GM12878 (cell line): ENCODE data around the gene WTAP. TPM values are rescaled to one million over a fixed set of nuclear protein-coding genes. Genes with fewer than 3 reads are reported as not detected.

Source experiments
- BHLHE40 ChIP-seq, 2 experiments: fragments of 450-650 bp in 1 of 2; IDR thresholded peaks; 2 replicates each; pipeline ENCODE4 v1.6.1; 2011 to 2017; ENCODE audit warnings: low read depth in 2 of 2, borderline replicate concordance in 1 of 2, improper control_type of control experiment in 1 of 2, low read length in 1 of 2, mild to moderate bottlenecking in 1 of 2
- CHD4 ChIP-seq: fragments of 200-600 bp; sonication (generic); IDR thresholded peaks from 2 replicates; pipeline ENCODE4 v1.6.1; 2016; ENCODE audit warnings: mild to moderate bottlenecking
- EED ChIP-seq: sonication (generic); IDR thresholded peaks from 2 replicates; pipeline ENCODE4 v1.6.1; 2016; ENCODE audit warnings: antibody characterized with exemption, low read depth
- EGR1 ChIP-seq, 2 experiments: IDR thresholded peaks; 1 replicate in 1 of 2; 2 replicates in 1 of 2; pipeline ENCODE4 v1.6.1; 2011 to 2012; ENCODE audit warnings: low read depth in 2 of 2, low read length in 2 of 2, borderline replicate concordance in 1 of 2, mild to moderate bottlenecking in 1 of 2, moderate library complexity in 1 of 2
- GABPA ChIP-seq: IDR thresholded peaks from 2 replicates; pipeline ENCODE4 v1.6.1; 2014; ENCODE audit warnings: antibody characterized with exemption, low read depth, mild to moderate bottlenecking, inconsistent platforms
- HDAC2 ChIP-seq: fragments of 200-600 bp; sonication (generic); IDR thresholded peaks from 2 replicates; pipeline ENCODE4 v1.6.1; 2017
- HDAC6 ChIP-seq: fragments of 200-600 bp; sonication (generic); IDR thresholded peaks from one replicate; pipeline ENCODE4 v1.8.0; 2017; ENCODE audit warnings: antibody characterized with exemption; ENCODE audit not compliant: unreplicated experiment
- IKZF2 ChIP-seq, 2 experiments: fragments of 450-650 bp; IDR thresholded peaks; 2 replicates each; pipeline ENCODE4 v1.6.1; 2017; ENCODE audit warnings: mild to moderate bottlenecking in 2 of 2, moderate library complexity in 2 of 2
- MEF2B ChIP-seq: fragments of 450-650 bp; IDR thresholded peaks from 2 replicates; pipeline ENCODE4 v1.6.1; 2018; ENCODE audit warnings: mild to moderate bottlenecking, moderate library complexity; ENCODE audit not compliant: partially characterized antibody, poor library complexity, severe bottlenecking
- POLR2AphosphoS2 ChIP-seq: IDR thresholded peaks from 2 replicates; pipeline ENCODE4 v1.6.1; 2011; ENCODE audit warnings: low read depth, mild to moderate bottlenecking, low read length, improper control_type of control experiment, moderate library complexity
- POLR2AphosphoS5 ChIP-seq: IDR thresholded peaks from 2 replicates; pipeline ENCODE4 v1.6.1; 2011; ENCODE audit warnings: mild to moderate bottlenecking, low read length, inconsistent platforms
- RAD21 ChIP-seq: IDR thresholded peaks from 2 replicates; pipeline ENCODE4 v1.6.1; 2011; ENCODE audit warnings: mild to moderate bottlenecking, low read depth, low read length, moderate library complexity; ENCODE audit not compliant: insufficient read depth
- RCOR1 ChIP-seq: conservative IDR thresholded peaks from 2 replicates; pipeline ENCODE4 v1.6.1; 2012; ENCODE audit warnings: low read depth, low read length, improper control_type of control experiment
- RELA ChIP-seq: fragments of 450-650 bp; IDR thresholded peaks from 2 replicates; pipeline ENCODE4 v1.8.0; 2014; ENCODE audit warnings: borderline replicate concordance; ENCODE audit not compliant: partially characterized antibody
- SMAD1 ChIP-seq: fragments of 450-650 bp; IDR thresholded peaks from 2 replicates; pipeline ENCODE4 v1.6.1; 2018; ENCODE audit warnings: mild to moderate bottlenecking, low read depth; ENCODE audit not compliant: partially characterized antibody
- TAF1 ChIP-seq: IDR thresholded peaks from 2 replicates; pipeline ENCODE4 v1.6.1; 2011; ENCODE audit warnings: mild to moderate bottlenecking, low read depth, low read length, borderline replicate concordance
- ZBED1 ChIP-seq: IDR thresholded peaks from 2 replicates; pipeline ENCODE4 v1.6.1; 2016; ENCODE audit warnings: borderline replicate concordance
- ZNF207 ChIP-seq: fragments of 450-650 bp; IDR thresholded peaks from 2 replicates; pipeline ENCODE4 v1.6.1; 2014; ENCODE audit warnings: antibody characterized with exemption, mild to moderate bottlenecking, borderline replicate concordance
- ZNF217 ChIP-seq: fragments of 450-650 bp; IDR thresholded peaks from 2 replicates; pipeline ENCODE4 v1.6.1; 2017; ENCODE audit warnings: antibody characterized with exemption, mild to moderate bottlenecking
- ZNF24 ChIP-seq: fragments of 450-650 bp; IDR thresholded peaks from 2 replicates; pipeline ENCODE4 v1.6.1; 2017; ENCODE audit warnings: antibody characterized with exemption, mild to moderate bottlenecking
- polyA plus RNA-seq, 11 experiments: library from polyadenylated mRNA; depleted of rRNA in 4 of 11; unstranded in 6 of 11; stranded (reverse) in 5 of 11; fragments of >200 nt; fragmentation: Nextera tagmentation in 4 of 11; fragmentation: Illumina TruSeq in 1 of 11; extraction: Ambion mirVana in 4 of 11; extraction: Trizol in 1 of 11; gene quantifications; 1 replicate in 1 of 11; 2 replicates in 10 of 11; pipeline versions ENCODE4 v1.2.1 to v1.2.3, GENCODE V29; 2011 to 2016; ENCODE audit warnings: inconsistent platforms in 2 of 11, missing spikeins in 2 of 11, low read depth in 1 of 11
- total RNA-seq, 4 experiments: library from RNA; depleted of rRNA in 3 of 4; stranded (reverse); fragments of >200 nt in 3 of 4; fragmentation: Illumina TruSeq in 1 of 4; extraction: Trizol in 1 of 4; gene quantifications; 2 replicates each; pipeline versions ENCODE4 v1.2.1 to v1.2.3, GENCODE V29; 2013 to 2021
- TF ChIP-seq, protein P1 (sequence below): IDR thresholded peaks from 2 replicates; pipeline ENCODE4 v1.6.1; 2012; ENCODE audit warnings: low read length, inconsistent platforms
- TF ChIP-seq, protein P2 (sequence below): fragments of 150-350 bp; IDR thresholded peaks from 2 replicates; pipeline ENCODE4 v1.6.1; 2014; ENCODE audit warnings: mild to moderate bottlenecking, low read depth, low read length
- TF ChIP-seq, protein P3 (sequence below), 3 experiments: IDR thresholded peaks in 2 of 3; conservative IDR thresholded peaks in 1 of 3; 2 replicates each; pipeline ENCODE4 v1.5.1; 2011; ENCODE audit warnings: low read depth in 3 of 3, low read length in 3 of 3, mild to moderate bottlenecking in 3 of 3, control low read depth in 2 of 3, moderate library complexity in 2 of 3, inconsistent platforms in 1 of 3, mixed read lengths in 1 of 3; ENCODE audit not compliant: control insufficient read depth in 2 of 3, insufficient read depth in 1 of 3; ENCODE audit errors: extremely low read depth in 1 of 3
- TF ChIP-seq, protein P4 (sequence below): IDR thresholded peaks from 2 replicates; pipeline ENCODE4 v1.6.1; 2012; ENCODE audit warnings: low read depth, low read length, improper control_type of control experiment

The WTAP gene
- total and polyA plus RNA-seq, 10 of the 15 experiments (the other 5 are each of a cell fraction or from before 2014, with no cell fraction given), result 38.7 to 132 (median 83.1) TPM

DNA sequence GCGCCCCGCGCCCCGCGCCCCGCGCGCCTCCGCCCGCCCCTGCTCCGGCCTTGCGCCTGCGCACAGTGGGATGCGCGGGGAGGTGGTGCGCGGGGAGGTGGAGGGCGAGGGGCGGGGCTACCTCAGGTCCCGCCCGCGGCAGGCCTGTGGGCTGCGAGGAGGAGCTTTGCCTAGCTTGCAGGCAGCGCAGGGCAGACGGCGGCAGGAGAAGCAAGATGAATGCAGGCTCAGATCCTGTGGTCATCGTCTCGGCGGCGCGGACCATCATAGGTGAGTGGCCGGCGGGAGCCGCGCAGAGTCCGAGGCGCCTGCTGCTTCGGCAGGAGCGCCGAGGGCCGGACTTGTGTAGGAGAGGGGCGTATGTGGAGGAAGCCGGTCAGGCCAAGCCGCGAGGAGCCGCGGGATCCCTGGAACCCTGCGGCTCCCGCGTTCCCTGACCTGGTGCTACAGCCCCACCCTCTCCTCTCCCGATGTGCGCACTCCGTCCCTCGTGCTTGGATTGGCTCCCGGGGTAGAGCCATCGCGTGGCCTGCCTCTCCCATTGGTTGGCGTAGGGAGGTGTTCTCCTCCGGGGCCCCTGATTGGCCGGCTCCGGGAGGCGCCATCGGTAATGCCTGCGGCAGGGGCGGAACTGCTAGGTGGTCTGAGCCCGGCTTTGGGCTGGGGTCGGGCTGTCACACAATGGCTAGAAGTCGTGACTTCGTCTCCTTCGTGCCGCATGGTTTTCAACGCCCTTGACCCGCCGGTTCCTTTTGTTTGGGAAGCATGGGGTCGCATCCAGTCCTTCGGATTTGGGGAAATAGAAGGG is 34.8 kb downstream of the WTAP start, which contains the start of gene ACAT2 (continued):
- TF ChIP-seq EGR1 (IDR thresholded peaks at IDR 0.05; ENCODE audit: borderline replicate concordance in 1 of 2, low read depth in 2 of 2, low read length in 2 of 2) (peak in 1 of 2 experiments; percentile 19; a peak in 1 of 3 replicates), POLR2AphosphoS5 (peak; percentile 71), RELA (peak; percentile 65), BHLHE40 (IDR thresholded peaks at IDR 0.05; ENCODE audit: borderline replicate concordance in 1 of 2, low read depth in 2 of 2, low read length in 1 of 2) (no peak; a peak in 1 of 4 replicates), HDAC6 (no peak), ZNF217 (no peak), GABPA (no peak), TAF1 (no peak; the same call in 1 of the 2 replicates), POLR2AphosphoS2 (no peak), RCOR1 (no peak), ZNF207 (no peak; the same call in 1 of the 2 replicates), MEF2B (no peak), HDAC2 (no peak), SMAD1 (peak; percentile 32), EED (0 out of 2 replicates have a peak, but pooled peaks have one; percentile 19), ZNF24 (no peak), IKZF2 (IDR thresholded peaks at IDR 0.05) (peak; percentile 27 to 29; a peak in 1 of 4 replicates), CHD4 (no peak), ZBED1 (no peak), RAD21 (no peak)
- TF ChIP-seq, protein P1, sequence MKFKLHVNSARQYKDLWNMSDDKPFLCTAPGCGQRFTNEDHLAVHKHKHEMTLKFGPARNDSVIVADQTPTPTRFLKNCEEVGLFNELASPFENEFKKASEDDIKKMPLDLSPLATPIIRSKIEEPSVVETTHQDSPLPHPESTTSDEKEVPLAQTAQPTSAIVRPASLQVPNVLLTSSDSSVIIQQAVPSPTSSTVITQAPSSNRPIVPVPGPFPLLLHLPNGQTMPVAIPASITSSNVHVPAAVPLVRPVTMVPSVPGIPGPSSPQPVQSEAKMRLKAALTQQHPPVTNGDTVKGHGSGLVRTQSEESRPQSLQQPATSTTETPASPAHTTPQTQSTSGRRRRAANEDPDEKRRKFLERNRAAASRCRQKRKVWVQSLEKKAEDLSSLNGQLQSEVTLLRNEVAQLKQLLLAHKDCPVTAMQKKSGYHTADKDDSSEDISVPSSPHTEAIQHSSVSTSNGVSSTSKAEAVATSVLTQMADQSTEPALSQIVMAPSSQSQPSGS, result no peak
- TF ChIP-seq, protein P2, sequence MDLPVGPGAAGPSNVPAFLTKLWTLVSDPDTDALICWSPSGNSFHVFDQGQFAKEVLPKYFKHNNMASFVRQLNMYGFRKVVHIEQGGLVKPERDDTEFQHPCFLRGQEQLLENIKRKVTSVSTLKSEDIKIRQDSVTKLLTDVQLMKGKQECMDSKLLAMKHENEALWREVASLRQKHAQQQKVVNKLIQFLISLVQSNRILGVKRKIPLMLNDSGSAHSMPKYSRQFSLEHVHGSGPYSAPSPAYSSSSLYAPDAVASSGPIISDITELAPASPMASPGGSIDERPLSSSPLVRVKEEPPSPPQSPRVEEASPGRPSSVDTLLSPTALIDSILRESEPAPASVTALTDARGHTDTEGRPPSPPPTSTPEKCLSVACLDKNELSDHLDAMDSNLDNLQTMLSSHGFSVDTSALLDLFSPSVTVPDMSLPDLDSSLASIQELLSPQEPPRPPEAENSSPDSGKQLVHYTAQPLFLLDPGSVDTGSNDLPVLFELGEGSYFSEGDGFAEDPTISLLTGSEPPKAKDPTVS, result no peak
- TF ChIP-seq, protein P3, sequence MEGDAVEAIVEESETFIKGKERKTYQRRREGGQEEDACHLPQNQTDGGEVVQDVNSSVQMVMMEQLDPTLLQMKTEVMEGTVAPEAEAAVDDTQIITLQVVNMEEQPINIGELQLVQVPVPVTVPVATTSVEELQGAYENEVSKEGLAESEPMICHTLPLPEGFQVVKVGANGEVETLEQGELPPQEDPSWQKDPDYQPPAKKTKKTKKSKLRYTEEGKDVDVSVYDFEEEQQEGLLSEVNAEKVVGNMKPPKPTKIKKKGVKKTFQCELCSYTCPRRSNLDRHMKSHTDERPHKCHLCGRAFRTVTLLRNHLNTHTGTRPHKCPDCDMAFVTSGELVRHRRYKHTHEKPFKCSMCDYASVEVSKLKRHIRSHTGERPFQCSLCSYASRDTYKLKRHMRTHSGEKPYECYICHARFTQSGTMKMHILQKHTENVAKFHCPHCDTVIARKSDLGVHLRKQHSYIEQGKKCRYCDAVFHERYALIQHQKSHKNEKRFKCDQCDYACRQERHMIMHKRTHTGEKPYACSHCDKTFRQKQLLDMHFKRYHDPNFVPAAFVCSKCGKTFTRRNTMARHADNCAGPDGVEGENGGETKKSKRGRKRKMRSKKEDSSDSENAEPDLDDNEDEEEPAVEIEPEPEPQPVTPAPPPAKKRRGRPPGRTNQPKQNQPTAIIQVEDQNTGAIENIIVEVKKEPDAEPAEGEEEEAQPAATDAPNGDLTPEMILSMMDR (IDR thresholded peaks at IDR 0.05 in 2 of 3, conservative IDR thresholded peaks at IDR 0.05 in 1 of 3; ENCODE audit: control insufficient read depth in 2 of 3, extremely low read depth in 1 of 3, insufficient read depth in 1 of 3, low read depth in 3 of 3, low read length in 3 of 3), result 0 out of 6 replicates have a peak, but pooled peaks of 1 of the 3 experiments have one; percentile 4
- TF ChIP-seq, protein P4, sequence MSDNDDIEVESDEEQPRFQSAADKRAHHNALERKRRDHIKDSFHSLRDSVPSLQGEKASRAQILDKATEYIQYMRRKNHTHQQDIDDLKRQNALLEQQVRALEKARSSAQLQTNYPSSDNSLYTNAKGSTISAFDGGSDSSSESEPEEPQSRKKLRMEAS, result no peak
